Activated CD4-positive, alpha-beta T cell treated with anti-CD3 and anti-CD28 coated beads for 24 hours (primary cell): ENCODE measurements around the gene RUNX1.

ENCODE experiments used
- DNase-seq, 2 donors: peaks; one replicate each; pipeline ENCODE4 v3.0.0-alpha.2; 2020; ENCODE audit warnings: low read depth in 2 of 2

The RUNX1 gene

GRCh38 chr21:34992736-34993398 lies 56.2 kb downstream of the RUNX1 start:
- no peak for DNase-seq

- no peak for DNase-seq
Observed at GRCh38 chr21:34992180-34992579, 56.9 kb downstream of the RUNX1 start.

- DNase-seq = no peak
Observed at GRCh38 chr21:34991366-34991957, 57.6 kb downstream of the RUNX1 start.

DNA sequence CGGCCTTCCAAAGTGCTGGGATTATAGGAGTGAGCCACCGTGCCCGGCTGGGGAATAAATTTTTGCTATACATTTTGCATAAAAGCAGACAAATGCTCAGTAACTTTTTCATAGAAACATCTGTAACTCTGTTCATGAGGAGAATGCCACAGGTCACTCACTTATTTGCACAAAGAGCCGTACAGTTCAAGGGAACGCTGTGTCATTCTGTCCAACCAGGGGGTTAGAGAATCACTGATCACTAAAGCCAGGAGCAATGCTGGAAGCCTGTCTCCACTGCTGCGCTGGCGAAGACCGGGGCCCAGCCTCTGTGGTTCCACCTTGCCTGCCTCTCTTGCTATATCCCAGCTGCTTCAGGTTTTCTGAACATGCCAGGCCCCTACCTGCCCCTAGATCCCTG lies 58.3 kb downstream of the RUNX1 start:
- no peak for DNase-seq

DNA sequence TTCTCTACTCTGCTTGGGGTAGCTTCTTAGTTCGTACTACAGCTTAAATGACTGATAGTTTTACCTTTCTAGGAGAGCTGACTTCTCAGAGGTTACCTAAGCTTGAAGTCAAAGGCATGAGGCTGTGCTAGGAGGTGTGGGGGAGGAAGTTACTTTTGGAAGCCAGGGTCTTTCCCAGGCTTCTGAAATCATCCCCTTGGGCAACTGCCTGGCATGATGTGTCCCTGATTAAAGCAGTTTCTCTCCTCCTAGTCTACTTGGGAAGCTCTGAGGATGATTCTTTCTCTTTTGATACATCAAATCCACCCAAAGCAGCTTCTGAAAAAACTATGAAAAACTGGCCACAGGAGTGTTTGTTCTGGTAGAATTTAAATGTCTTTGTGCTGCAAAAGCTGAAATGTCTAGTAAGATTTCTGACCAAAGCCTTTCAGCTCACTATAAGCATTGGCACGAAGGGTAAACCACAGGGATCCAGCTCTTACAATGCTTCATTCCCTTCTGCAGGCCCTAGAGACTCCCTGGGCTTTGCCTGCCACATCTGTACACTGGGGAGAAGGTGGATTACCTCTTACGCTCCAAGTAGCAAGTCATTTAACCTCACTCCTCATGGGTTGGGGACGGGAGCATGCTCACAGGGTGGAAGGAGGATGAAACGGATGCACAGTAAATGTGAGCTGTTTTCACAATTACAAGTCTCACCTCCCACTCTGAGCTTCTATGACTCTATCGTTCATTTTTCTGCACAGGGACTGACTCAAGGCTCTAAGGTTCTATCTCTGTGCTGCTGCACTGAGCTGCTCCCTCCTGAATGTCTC lies 59.6 kb downstream of the RUNX1 start:
- peak in 1 of 2 donors; percentile 53 for DNase-seq

GRCh38 chr21:34988625-34989024 lies 60.5 kb downstream of the RUNX1 start:
- DNase-seq = no peak

DNA sequence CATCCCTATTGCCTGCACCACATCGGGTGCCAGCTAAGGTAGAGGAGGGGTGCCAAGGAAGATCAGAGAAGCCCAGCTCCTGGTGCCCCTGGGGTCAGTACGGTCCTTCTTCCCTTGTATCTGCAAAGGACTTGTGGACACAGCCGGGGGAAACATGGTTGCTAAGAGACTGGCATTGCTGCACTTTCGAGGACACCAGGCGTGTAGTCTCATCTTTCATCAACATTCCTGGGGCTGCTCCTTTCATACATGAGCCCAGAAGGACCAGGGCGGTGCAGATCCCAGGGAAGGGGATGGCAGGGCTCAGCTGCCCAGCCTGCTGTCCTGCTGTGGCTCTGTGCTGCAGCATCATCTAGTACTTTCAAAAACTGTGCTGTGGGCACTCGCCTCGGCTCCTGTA lies 61.0 kb downstream of the RUNX1 start:
- DNase-seq = no peak

DNA sequence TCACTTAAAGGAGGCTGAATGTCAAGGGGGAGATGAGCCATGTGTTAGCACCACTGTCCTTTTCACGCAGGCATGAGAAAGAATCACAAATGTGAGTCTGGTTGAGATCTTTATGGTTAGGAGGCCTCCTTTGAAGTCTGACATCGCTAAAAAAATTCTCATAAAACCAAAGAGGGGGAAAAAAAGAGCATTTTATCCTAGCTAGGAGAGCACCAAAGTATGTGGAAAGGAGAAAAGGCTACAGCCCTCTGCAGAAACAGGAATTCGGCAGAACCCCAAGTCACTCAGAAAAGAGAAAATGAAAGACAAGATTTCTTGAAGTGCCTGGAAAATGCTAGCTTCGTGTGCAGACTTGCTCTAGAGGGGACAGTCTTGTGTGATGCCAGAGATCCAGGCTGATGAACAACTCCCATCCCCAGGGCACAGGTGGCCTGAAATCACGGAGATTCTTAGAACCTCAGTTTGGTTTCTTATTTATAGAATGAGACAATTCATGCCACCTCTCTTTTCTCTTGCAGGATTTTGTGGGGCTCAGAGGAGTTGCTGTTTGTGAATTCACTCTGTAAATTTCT lies 61.5 kb downstream of the RUNX1 start:
- DNase-seq = no peak

DNA sequence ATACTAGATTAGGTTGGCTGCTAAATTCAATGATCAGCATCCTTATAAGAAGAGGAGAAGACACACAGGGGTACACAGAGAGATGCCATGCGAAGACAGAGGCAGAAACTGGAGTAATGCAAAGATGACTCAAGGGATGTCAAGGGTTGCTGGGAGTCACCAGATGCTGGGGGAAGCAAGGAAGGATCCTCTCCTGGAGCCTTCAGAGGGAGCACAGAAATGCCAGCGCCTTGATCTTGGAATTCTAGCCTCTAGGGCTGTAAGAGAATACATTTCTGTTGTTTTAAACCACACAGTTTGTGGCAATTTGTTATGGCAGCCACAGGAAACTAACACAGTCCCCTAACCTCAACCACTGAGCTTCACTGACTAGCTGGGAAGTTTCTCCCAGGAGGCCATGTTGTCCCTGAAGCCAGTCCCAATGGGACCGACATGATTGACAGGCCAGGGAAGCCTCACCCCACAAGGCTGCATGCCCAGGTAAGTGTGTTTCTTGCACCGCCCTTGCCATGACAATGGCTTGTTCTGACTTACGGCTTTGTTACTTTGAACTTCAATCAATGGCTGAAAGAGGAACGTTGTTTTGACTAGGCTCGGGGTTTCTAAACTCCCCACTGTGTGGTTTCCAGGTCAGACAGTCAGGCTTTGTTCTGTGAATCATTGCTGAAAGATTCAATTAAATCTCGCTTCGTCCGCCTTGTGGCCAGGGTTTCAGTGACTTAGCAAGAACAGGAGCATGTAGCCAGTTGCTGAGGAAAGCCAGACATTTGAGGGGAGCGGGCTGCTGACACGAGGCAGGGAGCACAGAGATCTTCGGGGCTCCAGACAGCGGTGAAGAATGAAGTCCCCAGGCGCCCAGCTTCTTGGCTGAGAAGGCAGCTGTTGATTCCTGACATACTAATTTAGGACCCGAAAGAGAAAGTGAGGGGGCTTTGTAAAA lies 62.3 kb downstream of the RUNX1 start:
- DNase-seq = peak in 1 of 2 donors; percentile 55

- DNase-seq = no peak
Observed at GRCh38 chr21:34984356-34985058, 64.6 kb downstream of the RUNX1 start.

DNA sequence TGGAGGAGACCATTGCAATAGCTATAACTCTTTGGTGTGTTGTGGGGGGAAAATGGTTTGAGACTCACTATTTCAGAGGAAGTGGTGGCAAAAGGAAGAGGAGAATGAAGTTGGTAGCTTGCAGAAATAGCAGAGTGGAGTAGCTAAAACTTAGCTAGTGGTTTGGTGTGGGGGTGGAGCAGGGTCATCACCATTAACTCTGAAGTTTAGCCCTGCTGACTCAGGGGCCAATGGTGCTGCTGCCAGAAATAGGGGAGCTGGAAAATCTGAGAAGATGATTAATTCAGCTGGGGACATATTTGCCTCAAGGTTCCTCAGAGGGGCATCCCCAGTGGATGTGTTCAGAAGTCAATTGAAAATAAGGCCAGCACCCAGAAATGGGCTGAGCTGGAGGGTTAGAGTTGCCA lies 65.4 kb downstream of the RUNX1 start:
- peak in 1 of 2 donors; percentile 46 for DNase-seq

DNA sequence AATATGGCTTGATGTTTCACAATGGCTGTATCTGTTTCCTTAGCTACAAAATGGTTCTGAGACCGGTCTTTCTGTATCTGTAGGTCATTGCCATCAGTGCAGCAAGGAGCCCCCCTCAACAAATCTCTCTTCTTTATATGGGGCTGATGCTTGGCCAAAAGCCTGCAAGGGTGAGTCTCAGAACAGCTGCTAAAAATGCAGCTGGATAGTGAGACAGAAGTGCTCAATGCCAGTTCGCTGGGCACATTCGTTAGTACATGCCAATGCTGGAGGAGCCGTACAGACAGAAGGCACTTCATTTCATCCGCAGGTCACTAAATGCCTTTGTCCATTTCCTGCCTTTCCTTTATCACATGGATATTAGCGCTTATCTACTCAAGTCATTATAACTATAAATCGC lies 67.3 kb downstream of the RUNX1 start:
- no peak for DNase-seq

GRCh38 chr21:34980423-34981115 lies 68.5 kb downstream of the RUNX1 start:
- no peak for DNase-seq

DNA sequence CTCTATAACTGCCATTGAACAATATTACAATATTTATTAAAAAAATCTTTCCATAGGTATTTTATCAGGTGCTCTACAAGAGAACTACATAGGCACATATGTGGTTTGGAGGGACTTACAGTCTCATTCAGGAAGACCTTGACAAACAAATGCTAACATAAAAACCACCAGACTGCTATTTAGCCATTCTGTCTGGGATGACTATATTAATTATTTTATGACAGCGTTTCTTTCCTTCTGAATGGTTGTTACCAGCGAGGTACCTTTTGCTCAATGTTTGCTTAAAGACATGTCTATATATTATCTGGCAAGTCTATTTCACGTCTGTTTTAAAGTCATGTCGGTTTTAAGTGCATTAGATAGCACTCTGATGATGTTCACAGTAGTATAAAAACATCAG lies 69.7 kb downstream of the RUNX1 start:
- DNase-seq = no peak

- DNase-seq = no peak
Observed at GRCh38 chr21:34977333-34977732, 71.8 kb downstream of the RUNX1 start.

- DNase-seq = no peak
Observed at GRCh38 chr21:34974162-34974981, 74.7 kb downstream of the RUNX1 start.

- DNase-seq = no peak
Observed at GRCh38 chr21:34973685-34974084, 75.4 kb downstream of the RUNX1 start.

DNA sequence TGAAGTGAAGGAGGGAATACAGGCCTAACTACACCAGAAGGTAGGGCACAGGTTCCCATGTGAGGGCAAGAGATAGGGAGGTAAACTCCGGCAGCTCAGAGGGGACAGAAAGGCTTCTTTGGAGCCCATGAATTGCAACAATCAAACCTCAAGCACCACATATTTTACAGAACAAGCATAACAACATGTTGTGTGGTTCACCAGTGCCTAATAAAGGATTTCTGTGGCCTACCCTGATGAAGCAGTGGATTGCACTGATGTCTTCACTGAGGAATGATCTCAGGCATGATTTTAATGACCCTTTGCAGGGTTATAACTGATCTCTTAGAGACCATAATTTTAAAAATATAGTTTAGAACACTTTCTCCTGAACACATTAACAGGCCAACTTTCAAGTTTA lies 77.4 kb downstream of the RUNX1 start:
- DNase-seq = no peak

GRCh38 chr21:34970566-34970965 lies 78.5 kb downstream of the RUNX1 start:
- no peak for DNase-seq

DNA sequence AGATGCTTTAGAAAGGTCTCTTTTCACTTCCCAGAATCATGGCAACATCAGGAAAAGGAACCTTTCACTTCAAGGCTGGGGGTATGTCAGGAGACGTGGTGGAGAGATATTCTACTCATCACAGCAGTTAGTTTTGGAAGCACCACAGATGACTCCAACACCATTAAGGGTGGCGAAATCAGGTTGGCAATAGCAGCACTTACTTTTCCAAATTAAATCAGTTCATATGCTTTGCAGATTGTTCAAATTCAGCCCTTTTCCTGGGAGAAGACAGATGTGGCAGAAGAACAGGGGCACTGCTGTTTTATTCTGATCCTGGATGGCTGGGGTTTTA lies 79.0 kb downstream of the RUNX1 start:
- no peak for DNase-seq
